ENCODE results near the gene ENTHD1. TPM values are rescaled to one million over a fixed set of nuclear protein-coding genes. Genes with fewer than 3 reads are reported as not detected.

Gene ENTHD1
- total RNA-seq, 2 experiments from 2014 or later, result not detected

DNA sequence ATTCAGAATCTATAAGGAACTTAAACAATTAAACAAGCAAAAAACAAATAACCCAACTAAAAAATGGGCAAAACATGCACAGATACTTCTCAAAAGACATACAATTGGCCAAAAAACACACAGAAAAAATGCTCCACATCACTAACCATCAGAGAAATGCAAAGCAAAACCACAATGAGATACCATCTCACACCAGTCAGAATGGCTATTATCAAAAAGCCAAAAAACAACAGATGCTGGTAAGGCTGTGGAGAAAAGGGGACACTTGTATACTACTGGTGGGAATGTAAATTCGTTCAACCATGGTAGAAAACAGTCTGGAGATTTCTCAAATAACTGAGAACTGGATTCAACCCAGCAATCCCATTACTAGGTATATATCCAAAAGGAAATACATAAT, 24.8 kb downstream of the ENTHD1 start:
- Histone ChIP-seq H3K4me1 (ENCODE audit: insufficient read depth, low read length, poor library complexity, severe bottlenecking) (no peaks in the 10 kb centered on the region), H3K9me3 (ENCODE audit: low read length) (no peaks in the 10 kb centered on the region), H3K79me2 (ENCODE audit: insufficient read depth, low read depth, low read length) (no peaks in the 10 kb centered on the region), H3K27ac (ENCODE audit: low read depth, low read length, poor library complexity, severe bottlenecking) (no peak overlapping the region), H2AFZ (ENCODE audit: low read length) (no peak overlapping the region), H3K4me3 (ENCODE audit: low read depth, low read length, poor library complexity, severe bottlenecking) (no peak overlapping the region), H4K20me1 (ENCODE audit: insufficient read depth, low read length) (no peaks in the 10 kb centered on the region), H3K36me3 (ENCODE audit: insufficient read depth, low read length) (no peaks in the 10 kb centered on the region), H3K9me2 (ENCODE audit: insufficient read depth, low read length) (no peaks in the 10 kb centered on the region), H3K4me2 (ENCODE audit: low read length) (no peak overlapping the region)
- no TSS peak for BruUV-seq (replicated peaks)
- DNase-seq (ENCODE audit: low spot score), result no peak
- TF ChIP-seq, protein P1, sequence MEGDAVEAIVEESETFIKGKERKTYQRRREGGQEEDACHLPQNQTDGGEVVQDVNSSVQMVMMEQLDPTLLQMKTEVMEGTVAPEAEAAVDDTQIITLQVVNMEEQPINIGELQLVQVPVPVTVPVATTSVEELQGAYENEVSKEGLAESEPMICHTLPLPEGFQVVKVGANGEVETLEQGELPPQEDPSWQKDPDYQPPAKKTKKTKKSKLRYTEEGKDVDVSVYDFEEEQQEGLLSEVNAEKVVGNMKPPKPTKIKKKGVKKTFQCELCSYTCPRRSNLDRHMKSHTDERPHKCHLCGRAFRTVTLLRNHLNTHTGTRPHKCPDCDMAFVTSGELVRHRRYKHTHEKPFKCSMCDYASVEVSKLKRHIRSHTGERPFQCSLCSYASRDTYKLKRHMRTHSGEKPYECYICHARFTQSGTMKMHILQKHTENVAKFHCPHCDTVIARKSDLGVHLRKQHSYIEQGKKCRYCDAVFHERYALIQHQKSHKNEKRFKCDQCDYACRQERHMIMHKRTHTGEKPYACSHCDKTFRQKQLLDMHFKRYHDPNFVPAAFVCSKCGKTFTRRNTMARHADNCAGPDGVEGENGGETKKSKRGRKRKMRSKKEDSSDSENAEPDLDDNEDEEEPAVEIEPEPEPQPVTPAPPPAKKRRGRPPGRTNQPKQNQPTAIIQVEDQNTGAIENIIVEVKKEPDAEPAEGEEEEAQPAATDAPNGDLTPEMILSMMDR (conservative IDR thresholded peaks at IDR 0.05; ENCODE audit: low read length), result no peak
- no peak for TF ChIP-seq EZH2phosphoT487 (IDR thresholded peaks at IDR 0.05; ENCODE audit: borderline replicate concordance, low read depth, low read length)
- intact Hi-C loops (cut with micrococcal nuclease; ENCODE audit: unreplicated experiment), result no loop called here
- ChIA-PET POLR2A (no interaction called here), CTCF (ENCODE audit: unreplicated experiment) (no interaction called here)

DNA sequence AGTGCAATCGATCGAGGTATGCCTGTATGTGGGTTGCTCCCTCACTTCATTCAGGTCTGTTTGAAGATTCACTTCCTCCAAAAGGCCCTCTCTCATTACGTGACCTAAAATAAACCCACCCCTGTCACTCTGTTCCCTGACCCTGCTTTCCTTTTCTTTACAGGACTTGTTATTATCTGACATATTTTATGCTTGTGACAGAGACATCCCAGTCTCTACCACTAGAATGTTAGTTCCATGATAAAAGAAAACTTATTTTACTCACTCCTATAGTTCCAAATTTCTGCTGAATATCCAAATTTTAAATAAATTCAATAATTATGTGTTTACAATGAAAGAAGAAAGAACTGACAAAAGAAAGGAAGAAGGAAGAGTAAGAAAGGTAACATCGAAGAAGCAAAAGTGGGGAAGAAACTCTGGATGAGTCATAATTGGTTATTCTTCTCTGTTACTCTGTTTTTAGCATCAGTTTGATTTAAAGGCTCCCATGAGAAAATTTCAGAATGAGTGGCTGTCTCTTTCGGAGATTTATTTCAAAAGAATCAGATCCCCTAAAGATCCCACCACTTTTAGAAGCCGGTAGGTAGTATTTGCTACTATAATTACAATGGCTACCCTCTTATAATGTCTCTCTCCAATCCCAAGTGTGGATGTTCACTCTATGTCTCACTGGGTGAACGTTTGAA, 33.5 kb downstream of the ENTHD1 start:
- CTCF ChIA-PET (ENCODE audit: unreplicated experiment), result no interaction called here
- Histone ChIP-seq H3K27ac (ENCODE audit: low read depth, low read length, poor library complexity, severe bottlenecking) (no peak overlapping the region), H3K36me3 (ENCODE audit: insufficient read depth, low read length) (no peaks in the 10 kb centered on the region), H3K4me1 (ENCODE audit: insufficient read depth, low read length, poor library complexity, severe bottlenecking) (no peaks in the 10 kb centered on the region), H3K79me2 (ENCODE audit: insufficient read depth, low read depth, low read length) (no peaks in the 10 kb centered on the region), H3K9me2 (ENCODE audit: insufficient read depth, low read length) (no peaks in the 10 kb centered on the region), H3K4me2 (ENCODE audit: low read length) (no peak overlapping the region), H4K20me1 (ENCODE audit: insufficient read depth, low read length) (no peaks in the 10 kb centered on the region), H3K4me3 (ENCODE audit: low read depth, low read length, poor library complexity, severe bottlenecking) (no peak overlapping the region), H3K9me3 (ENCODE audit: low read length) (no peaks in the 10 kb centered on the region), H2AFZ (ENCODE audit: low read length) (no peak overlapping the region)
- BruUV-seq (replicated peaks), result no TSS peak
- intact Hi-C loops (cut with micrococcal nuclease; ENCODE audit: unreplicated experiment), result no loop called here
- DNase-seq (ENCODE audit: low spot score), result no peak
- TF ChIP-seq, protein P1 (conservative IDR thresholded peaks at IDR 0.05; ENCODE audit: low read length), result no peak
- no peak for TF ChIP-seq EZH2phosphoT487 (IDR thresholded peaks at IDR 0.05; ENCODE audit: borderline replicate concordance, low read depth, low read length)
- POLR2A ChIA-PET, result no interaction called here

DNA sequence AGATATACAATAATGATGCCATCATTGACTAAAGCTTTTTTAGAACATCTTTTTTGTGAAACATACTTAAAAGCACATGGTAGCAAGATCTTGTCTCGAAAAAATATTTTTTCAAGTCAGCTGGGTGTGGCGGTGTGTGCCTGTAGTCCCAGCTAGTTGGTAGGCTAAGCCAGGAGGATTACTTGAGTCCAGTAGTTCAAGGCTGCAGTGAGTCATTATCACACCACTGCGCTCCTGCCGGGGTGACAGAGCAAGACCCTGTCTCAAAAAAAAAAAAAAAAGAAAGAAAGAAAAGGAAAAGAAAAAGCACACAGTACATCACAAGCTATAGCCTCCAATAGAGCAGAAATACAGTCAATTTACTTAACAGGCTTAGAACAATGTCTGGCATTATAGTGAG, 37.0 kb downstream of the ENTHD1 start:
- H3K36me3 ChIP-seq (ENCODE audit: insufficient read depth, low read length), result no peaks in the 10 kb centered on the region
- POLR2A ChIA-PET, result interaction anchor here (0.6 to 0.7 kb wide), 2 partner anchors 28 to 35 kb away, joined by 3 read pairs; no protein-coding TSS in a partner anchor
- no peaks in the 10 kb centered on the region for H3K9me3 ChIP-seq (ENCODE audit: low read length)
- intact Hi-C loops (cut with micrococcal nuclease; ENCODE audit: unreplicated experiment), result no loop called here
- H3K79me2 ChIP-seq (ENCODE audit: insufficient read depth, low read depth, low read length), result no peaks in the 10 kb centered on the region
- no peak overlapping the region for H3K27ac ChIP-seq (ENCODE audit: low read depth, low read length, poor library complexity, severe bottlenecking)
- TF ChIP-seq, protein P1 (conservative IDR thresholded peaks at IDR 0.05; ENCODE audit: low read length), result no peak
- TF ChIP-seq EZH2phosphoT487 (IDR thresholded peaks at IDR 0.05; ENCODE audit: borderline replicate concordance, low read depth, low read length), result no peak
- no peaks in the 10 kb centered on the region for H4K20me1 ChIP-seq (ENCODE audit: insufficient read depth, low read length)
- H3K4me3 ChIP-seq (ENCODE audit: low read depth, low read length, poor library complexity, severe bottlenecking), result no peak overlapping the region
- BruUV-seq (replicated peaks), result no TSS peak
- CTCF ChIA-PET (ENCODE audit: unreplicated experiment), result no interaction called here
- no peak for DNase-seq (ENCODE audit: low spot score)
- no peaks in the 10 kb centered on the region for H3K4me1 ChIP-seq (ENCODE audit: insufficient read depth, low read length, poor library complexity, severe bottlenecking)
- H2AFZ ChIP-seq (ENCODE audit: low read length), result no peak overlapping the region
- H3K4me2 ChIP-seq (ENCODE audit: low read length), result no peak overlapping the region
- no peaks in the 10 kb centered on the region for H3K9me2 ChIP-seq (ENCODE audit: insufficient read depth, low read length)
